PFSK-1 (cell line): ENCODE data around the gene DYRK1A.

Experiments
- SIN3A ChIP-seq: IDR thresholded peaks from 2 replicates; pipeline ENCODE4 v1.6.1; 2012; ENCODE audit warnings: mild to moderate bottlenecking, low read length, moderate library complexity, borderline replicate concordance; ENCODE audit not compliant: insufficient read depth
- TAF1 ChIP-seq: IDR thresholded peaks from 2 replicates; pipeline ENCODE4 v1.6.1; 2012; ENCODE audit warnings: low read length, control low read depth, borderline replicate concordance; ENCODE audit not compliant: insufficient read depth
- TF ChIP-seq, protein P1 (sequence below), 2 experiments: IDR thresholded peaks; 2 replicates each; pipeline versions ENCODE4 v1.6.1 to v1.8.0; 2011 to 2012; ENCODE audit warnings: low read depth in 2 of 2, low read length in 2 of 2, control low read depth in 1 of 2, inconsistent platforms in 1 of 2, mild to moderate bottlenecking in 1 of 2, moderate library complexity in 1 of 2; ENCODE audit not compliant: insufficient read depth in 1 of 2

DNA sequence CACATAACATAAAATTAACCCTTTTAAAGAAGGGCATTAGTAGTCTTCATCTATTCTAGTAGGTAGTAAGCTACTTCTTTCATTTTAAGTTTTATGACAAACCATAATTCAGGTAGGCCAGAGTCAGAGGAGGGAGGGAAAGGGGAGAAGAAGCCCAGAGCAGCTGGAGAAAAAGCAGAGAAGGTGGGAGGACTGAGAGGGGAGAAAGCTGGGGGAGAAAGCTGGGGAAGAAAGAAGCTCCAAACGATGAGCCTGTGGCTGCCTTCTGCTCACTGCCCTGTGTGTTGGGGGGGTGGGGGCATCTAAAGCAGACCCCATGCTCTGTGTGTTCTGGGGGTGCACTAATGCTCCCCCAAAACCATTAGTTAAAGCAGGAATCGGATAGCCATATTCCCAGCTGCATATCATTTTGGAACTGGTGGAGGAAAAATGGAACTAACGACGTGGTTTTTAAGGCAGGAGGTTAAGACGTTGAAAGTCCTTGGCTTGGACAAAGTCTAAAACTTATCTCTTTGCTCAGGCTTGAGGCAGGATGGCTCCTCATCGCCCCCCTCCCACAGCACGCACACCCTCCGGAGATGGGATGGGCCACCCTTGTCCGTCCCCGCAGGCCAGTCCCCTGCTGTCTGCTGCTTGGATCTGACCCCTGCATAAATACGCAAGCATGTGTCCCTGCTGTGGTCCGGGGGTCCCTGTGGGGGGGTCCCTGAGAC is 184.2 kb downstream of the DYRK1A start:
- TF ChIP-seq, protein P1, sequence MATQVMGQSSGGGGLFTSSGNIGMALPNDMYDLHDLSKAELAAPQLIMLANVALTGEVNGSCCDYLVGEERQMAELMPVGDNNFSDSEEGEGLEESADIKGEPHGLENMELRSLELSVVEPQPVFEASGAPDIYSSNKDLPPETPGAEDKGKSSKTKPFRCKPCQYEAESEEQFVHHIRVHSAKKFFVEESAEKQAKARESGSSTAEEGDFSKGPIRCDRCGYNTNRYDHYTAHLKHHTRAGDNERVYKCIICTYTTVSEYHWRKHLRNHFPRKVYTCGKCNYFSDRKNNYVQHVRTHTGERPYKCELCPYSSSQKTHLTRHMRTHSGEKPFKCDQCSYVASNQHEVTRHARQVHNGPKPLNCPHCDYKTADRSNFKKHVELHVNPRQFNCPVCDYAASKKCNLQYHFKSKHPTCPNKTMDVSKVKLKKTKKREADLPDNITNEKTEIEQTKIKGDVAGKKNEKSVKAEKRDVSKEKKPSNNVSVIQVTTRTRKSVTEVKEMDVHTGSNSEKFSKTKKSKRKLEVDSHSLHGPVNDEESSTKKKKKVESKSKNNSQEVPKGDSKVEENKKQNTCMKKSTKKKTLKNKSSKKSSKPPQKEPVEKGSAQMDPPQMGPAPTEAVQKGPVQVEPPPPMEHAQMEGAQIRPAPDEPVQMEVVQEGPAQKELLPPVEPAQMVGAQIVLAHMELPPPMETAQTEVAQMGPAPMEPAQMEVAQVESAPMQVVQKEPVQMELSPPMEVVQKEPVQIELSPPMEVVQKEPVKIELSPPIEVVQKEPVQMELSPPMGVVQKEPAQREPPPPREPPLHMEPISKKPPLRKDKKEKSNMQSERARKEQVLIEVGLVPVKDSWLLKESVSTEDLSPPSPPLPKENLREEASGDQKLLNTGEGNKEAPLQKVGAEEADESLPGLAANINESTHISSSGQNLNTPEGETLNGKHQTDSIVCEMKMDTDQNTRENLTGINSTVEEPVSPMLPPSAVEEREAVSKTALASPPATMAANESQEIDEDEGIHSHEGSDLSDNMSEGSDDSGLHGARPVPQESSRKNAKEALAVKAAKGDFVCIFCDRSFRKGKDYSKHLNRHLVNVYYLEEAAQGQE (IDR thresholded peaks at IDR 0.05; ENCODE audit: insufficient read depth in 1 of 2, low read depth in 2 of 2, low read length in 2 of 2), result no peak
- TF ChIP-seq TAF1 (no peak), SIN3A (no peak)
